Mucosa of descending colon (tissue), 3 donors: ENCODE measurements around the gene CAMKK1. TPM values are rescaled to one million over a fixed set of nuclear protein-coding genes. Genes with fewer than 3 reads are reported as not detected.

Experiments used
- ATAC-seq: fragments of 200-7000 bp; cut with Tn5 transposase; one replicate; pipeline ENCODE4 v1.9.1; 2020; ENCODE audit warnings: mild to moderate bottlenecking, moderate library complexity
- DNase-seq, 3 donors: peaks; one replicate each; pipeline ENCODE4 v3.0.0-alpha.2; 2020
- H3K36me3 ChIP-seq: fragments of 200-600 bp; one replicate; pipeline ENCODE4 v1.8.0; 2021; ENCODE audit warnings: low read depth, mild to moderate bottlenecking
- H3K4me1 ChIP-seq: fragments of 200-600 bp; one replicate; pipeline ENCODE4 v1.8.0; 2021; ENCODE audit warnings: low read depth, mild to moderate bottlenecking
- H3K4me3 ChIP-seq: fragments of 200-600 bp; one replicate; pipeline ENCODE4 v1.8.0; 2021; ENCODE audit warnings: mild to moderate bottlenecking
- H3K9me3 ChIP-seq: fragments of 200-600 bp; one replicate; pipeline ENCODE4 v1.8.0; 2021; ENCODE audit warnings: mild to moderate bottlenecking
- CTCF ChIP-seq: fragments of 200-600 bp; IDR thresholded peaks from one replicate; pipeline ENCODE4 v1.8.0; 2022; ENCODE audit warnings: antibody characterized with exemption, mild to moderate bottlenecking
- intact Hi-C, 2 donors: fragments of 100-400 bp; cut with DNase I in 1 of 2; cut with micrococcal nuclease in 1 of 2; formaldehyde crosslinking; loops; one replicate each; pipeline versions ENCODE4 v1.11.0 to v1.11.1; 2022; cut with DNase I, micrococcal nuclease
- total RNA-seq, 3 donors: library from RNA; stranded (reverse); fragmentation: NEBNext Ultra II Directional in 2 of 3; extraction: Animal tissue kit (Norgen Biotek cat#: 25700) in 2 of 3; gene quantifications; one replicate each; pipeline versions ENCODE4 v1.2.1 to v1.2.4, GENCODE V29; 2021 to 2023
- donor health status: DM: no; HTN: no; CAD: no; lungs with moderate emphysema.
- donor health status: DM: no; HTN: no; CAD: no.
- donor health status: DM: no; HTN: yes; CAD: no.

CAMKK1 gene
- total RNA-seq, 3 donors from 2014 or later, result 4.8 to 11.6 (median 6.2) TPM

GRCh38 chr17:3826191-3826590, 66.7 kb downstream of the CAMKK1 start:
- H3K4me3 ChIP-seq, result no peak overlapping the region
- intact Hi-C loops, result no loop called here
- no peaks in the 10 kb centered on the region for H3K9me3 ChIP-seq
- no peak for DNase-seq
- H3K4me1 ChIP-seq, result no peaks in the 10 kb centered on the region
- no peak for TF ChIP-seq CTCF
- H3K36me3 ChIP-seq, result peaks cover 7% of the 10 kb centered on the region
- ATAC-seq, result no peak

GRCh38 chr17:3821101-3821500, 71.8 kb downstream of the CAMKK1 start:
- no peak for TF ChIP-seq CTCF
- Histone ChIP-seq H3K9me3 (no peaks in the 10 kb centered on the region), H3K4me1 (no peaks in the 10 kb centered on the region), H3K4me3 (no peak overlapping the region), H3K36me3 (no peaks in the 10 kb centered on the region)
- DNase-seq, result no peak
- no peak for ATAC-seq
- intact Hi-C loops, result no loop called here

- no peaks in the 10 kb centered on the region for H3K4me1 ChIP-seq
- ATAC-seq (no peak), DNase-seq (no peak)
- H3K36me3 ChIP-seq, result no peaks in the 10 kb centered on the region
- TF ChIP-seq CTCF, result no peak
- intact Hi-C loops, result no loop called here
- no peak overlapping the region for H3K4me3 ChIP-seq
- H3K9me3 ChIP-seq, result no peaks in the 10 kb centered on the region
Observed at GRCh38 chr17:3818786-3819185, 74.1 kb downstream of the CAMKK1 start.

GRCh38 chr17:3817851-3818605, 74.8 kb downstream of the CAMKK1 start:
- no peak overlapping the region for H3K4me3 ChIP-seq
- TF ChIP-seq CTCF, result no peak
- DNase-seq, result no peak
- ATAC-seq, result no peak
- H3K4me1 ChIP-seq, result no peaks in the 10 kb centered on the region
- H3K9me3 ChIP-seq, result no peaks in the 10 kb centered on the region
- intact Hi-C loops, result no loop called here
- no peaks in the 10 kb centered on the region for H3K36me3 ChIP-seq

GRCh38 chr17:3815925-3816324, 76.9 kb downstream of the CAMKK1 start:
- DNase-seq, result no peak
- Histone ChIP-seq H3K4me3 (no peak overlapping the region), H3K9me3 (no peaks in the 10 kb centered on the region), H3K36me3 (no peaks in the 10 kb centered on the region), H3K4me1 (no peaks in the 10 kb centered on the region)
- intact Hi-C loops, result no loop called here
- no peak for TF ChIP-seq CTCF
- no peak for ATAC-seq

- Histone ChIP-seq H3K9me3 (no peaks in the 10 kb centered on the region), H3K4me3 (no peak overlapping the region), H3K36me3 (no peaks in the 10 kb centered on the region), H3K4me1 (no peaks in the 10 kb centered on the region)
- DNase-seq, result no peak
- TF ChIP-seq CTCF, result no peak
- intact Hi-C loops, result no loop called here
- ATAC-seq, result no peak
Observed at GRCh38 chr17:3815122-3815521, 77.7 kb downstream of the CAMKK1 start.
